Activated effector memory CD4-positive, alpha-beta T cell treated with anti-CD3 and anti-CD28 coated beads, Interleukin-2, amount 50 U/mL, for 16 hours (primary cell): ENCODE measurements around the gene TMOD1.

Experiments
- DNase-seq: peaks from one replicate; pipeline ENCODE4 v3.0.0-alpha.2; 2020

Gene TMOD1

GRCh38 chr9:97518909-97519307, 17.4 kb downstream of the TMOD1 start:
- no peak for DNase-seq

GRCh38 chr9:97519441-97519970, 18.0 kb downstream of the TMOD1 start:
- no peak for DNase-seq

- no peak for DNase-seq
These were observed 20.3 kb downstream of the TMOD1 start for GRCh38 chr9:97521576-97522333.

DNA sequence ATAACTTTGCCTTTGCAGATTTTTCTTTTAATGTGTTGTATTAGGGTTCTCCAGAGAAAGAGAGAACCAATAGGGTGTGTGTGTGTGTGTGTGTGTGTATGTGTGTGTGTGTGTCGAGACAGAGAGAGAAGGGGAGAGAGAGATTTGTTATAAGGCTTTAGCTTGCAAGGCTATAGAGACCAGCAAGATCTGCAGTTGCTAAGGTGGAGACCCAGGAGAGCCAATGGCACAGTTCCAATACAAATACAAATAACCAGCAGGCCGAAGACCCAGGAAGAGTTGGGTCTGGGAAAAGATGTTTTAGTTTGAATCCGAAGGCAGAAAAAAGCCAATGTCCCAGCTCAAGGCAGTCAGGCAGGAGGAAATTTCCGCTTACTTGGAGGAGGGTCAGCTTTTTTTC, 23.0 kb downstream of the TMOD1 start:
- no peak for DNase-seq

GRCh38 chr9:97525451-97525850, 24.0 kb downstream of the TMOD1 start:
- no peak for DNase-seq

DNA sequence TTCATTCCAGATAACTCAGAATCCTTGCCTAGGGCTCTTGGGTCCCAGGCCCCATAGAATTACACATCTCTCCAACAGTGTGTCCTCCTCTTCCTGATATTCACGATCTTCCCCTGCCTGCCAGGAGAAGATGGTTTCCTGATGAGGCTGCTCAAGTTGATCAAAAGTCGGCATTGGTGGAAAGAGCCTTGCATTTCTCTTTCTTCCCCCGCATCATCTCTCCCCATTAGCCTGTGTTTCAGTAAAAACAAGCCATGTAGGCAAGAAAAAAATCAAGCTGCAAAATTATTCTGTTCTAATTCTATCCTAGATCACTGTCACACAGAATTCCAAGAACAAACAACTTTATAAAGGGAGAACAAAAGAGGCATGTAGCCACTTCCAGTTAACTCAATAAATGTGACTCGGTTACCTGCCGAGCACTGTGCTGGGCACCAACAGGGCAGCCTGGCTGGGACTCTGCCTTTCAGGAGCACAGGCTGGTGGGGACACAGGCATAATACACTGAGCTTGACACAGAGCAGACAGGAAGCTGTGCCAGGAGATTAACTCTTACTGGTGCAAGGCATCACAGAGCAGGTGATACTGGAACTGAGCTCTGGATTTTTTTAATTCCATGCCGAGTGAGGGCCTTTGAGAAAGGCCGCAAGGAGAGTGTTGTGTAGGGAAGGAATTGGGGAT, 25.6 kb downstream of the TMOD1 start:
- DNase-seq: no peak

- no peak for DNase-seq
These were observed 26.4 kb downstream of the TMOD1 start for GRCh38 chr9:97527626-97528528.

- no peak for DNase-seq
These were observed 27.2 kb downstream of the TMOD1 start for GRCh38 chr9:97528529-97529230.

- no peak for DNase-seq
These were observed 28.1 kb downstream of the TMOD1 start for GRCh38 chr9:97529363-97530076.

DNA sequence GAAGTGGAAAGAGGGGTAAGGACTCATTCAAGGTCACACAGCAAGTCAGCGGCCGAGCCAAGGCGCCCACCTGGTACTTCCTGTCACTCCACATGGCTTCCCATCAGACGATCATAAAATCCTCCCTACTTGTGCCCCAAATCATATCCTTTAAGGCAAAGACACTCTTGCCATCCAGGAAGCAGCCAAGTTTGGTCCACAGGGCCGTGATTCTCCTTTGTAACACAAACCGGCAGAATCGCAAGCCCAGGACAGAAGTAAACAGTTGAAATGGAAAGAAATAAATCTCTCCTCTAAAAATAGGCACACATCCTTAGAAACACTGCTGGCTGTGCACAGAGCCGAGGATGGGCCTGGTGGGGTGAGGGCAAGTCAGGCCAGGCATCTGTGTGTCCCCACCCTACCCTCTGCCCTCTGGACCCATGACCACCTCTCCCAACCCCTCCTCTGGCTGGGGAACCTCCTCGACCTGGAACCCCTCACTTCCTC, 30.5 kb downstream of the TMOD1 start:
- DNase-seq: peak; percentile 44

- no peak for DNase-seq
These were observed 32.7 kb downstream of the TMOD1 start for GRCh38 chr9:97534185-97534584.

DNA sequence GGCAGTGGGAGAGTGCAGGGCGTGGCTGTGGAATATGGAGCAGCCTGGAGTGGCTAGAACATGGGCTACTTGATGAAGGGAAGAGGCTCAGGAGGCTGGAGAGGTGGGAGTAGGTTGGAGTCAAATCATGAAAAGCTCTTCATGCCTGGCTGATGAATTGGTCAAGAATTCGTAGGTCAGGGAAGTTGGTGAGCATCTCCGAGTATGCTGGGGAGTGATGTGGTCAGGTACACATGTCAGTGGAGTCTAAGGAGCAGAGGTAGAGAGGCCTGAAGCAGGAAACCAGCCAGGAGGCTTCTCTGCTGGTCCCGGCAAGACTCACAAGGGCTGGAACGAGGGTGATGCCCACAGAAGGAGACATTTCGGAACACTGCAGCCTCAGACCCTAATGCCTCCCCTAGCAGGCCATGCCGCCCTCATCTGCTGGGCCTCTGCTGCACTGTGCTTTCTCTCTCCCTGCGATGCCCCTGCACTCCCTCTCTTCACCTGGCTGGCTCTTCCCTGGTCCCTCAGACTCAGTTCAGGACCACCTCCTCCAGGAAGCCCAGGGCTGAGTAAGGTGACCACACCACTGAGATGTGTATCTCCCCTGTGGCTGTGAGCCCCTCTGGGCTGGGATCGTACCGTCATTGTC, 33.6 kb downstream of the TMOD1 start:
- peak; percentile 19 for DNase-seq

- DNase-seq: no peak
These were observed 34.3 kb downstream of the TMOD1 start for GRCh38 chr9:97535771-97536170.

DNA sequence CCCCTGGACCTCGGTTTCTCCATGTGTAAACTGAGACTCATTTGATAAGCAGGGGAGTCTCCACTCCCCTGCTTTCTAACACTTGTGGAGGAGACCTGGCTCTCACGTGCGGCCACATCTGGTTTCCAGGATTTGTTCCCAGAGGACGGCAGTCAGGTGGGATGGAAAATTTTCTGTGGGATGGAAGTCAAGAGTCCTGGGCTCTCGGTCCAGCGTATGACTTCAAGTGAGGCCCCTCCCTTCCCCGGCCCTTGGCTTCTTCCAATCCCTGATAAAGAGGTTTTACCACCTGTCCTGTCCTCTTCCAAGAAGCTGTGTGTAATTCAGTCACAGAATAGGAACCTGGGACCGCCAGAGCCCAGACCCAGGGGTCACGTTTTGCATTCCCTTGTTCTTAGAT, 35.0 kb downstream of the TMOD1 start:
- no peak for DNase-seq

DNA sequence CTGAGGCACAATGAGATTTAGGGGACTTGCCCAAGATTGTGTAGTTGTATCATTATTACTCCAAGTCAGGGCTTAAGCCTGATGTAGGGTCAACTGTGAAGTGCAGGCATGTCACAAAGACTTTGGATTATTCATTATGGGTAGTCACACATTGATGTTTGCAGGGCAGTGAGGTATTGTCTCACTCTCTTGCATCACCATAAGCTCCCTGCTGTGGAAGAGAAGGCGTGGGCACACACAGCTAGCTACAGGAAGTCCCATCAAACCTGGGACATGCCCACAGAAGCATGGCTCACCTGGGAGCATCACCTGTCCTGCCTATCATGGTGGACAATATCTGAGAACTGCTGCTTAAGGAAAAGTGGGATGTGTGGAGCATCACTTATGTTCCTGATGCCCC, 42.1 kb downstream of the TMOD1 start:
- DNase-seq: no peak

DNA sequence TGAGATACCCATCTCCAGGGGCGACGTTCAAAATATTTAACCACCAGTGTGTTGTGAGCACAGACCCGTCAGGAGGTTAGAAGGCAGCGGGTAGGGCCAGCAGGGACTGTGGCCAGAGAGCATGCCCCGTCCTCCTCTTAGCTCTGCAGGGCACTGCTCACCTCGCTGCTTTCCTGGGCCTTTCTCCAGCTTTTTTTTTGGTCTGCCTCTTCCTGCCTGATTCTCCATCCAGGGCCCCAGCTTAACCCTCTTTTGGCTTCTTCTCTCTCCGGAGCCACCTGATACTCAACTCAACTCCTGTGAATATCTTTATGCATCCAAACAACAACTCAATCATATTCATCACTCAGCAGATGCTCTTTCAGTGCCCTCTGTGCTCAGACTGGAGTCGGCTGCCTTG, 44.0 kb downstream of the TMOD1 start:
- no peak for DNase-seq

DNA sequence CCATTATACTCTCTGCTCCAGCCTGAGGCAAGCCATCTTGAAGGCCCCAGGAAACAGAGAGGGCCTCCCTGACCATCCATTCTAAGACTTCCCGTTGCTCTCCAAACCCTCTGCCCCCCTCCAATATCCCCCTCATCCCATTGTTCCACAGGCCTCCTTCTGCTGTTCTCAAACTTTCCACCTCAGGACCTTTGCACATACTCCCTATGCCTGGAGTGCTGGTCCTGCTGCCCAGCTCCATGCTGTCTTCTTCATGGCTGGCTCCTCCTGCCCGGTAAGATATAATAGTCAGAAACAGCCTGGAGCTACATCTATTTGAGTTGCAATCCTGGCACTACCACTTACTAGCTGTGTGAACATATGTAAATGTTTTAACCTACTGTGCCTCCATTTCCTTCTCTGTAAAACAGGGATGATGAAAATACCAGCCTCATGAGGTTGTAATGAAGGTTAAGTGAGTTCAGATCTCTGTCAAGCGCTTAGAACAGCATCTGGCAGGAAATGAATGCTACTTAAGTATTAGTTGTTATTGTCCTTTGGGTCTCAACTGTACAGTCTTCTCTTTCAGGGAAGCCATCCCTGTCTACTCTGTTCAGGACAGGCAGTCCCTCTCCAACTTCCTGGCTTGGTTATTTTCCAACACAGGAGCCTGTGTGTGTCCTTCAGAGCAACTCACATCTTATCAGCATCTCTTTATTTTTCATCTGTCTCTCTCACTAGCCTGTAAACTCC, 45.8 kb downstream of the TMOD1 start:
- no peak for DNase-seq

- DNase-seq: no peak
These were observed 46.9 kb downstream of the TMOD1 start for GRCh38 chr9:97548379-97548778.

DNA sequence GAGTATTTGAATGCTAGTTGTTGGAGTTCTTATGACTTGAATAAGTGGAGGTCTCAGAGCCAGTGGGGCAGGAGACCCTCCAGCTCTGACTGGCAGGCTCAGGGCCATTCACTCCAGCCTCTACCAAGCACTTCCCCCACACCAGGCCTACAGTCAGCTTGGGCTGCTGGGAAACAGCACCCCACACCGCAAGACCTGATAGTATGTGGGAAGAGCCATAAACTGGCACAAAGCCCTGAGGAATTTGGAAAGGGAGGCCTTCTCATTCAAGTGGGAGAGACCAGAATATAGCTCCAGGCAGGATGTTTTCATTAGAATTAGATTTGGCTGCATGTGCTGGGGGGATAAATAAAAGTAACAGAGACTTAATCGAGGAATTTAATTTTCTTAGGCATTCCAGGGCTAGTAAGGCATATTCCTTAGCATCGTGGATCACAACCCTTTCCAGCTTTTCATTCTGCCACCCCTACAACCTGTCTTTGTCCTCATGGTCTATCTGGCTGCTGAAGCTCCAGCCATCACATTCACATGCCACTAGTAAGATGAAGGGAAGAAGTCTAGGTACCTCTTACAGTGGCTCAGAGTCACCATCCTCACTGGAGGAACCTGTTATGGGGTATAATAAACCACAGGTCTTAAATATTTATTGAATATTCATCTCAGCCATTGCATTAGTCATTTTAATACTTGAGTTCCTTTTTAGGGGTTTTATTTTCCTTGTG, 47.5 kb downstream of the TMOD1 start:
- no peak for DNase-seq

- no peak for DNase-seq
These were observed 48.9 kb downstream of the TMOD1 start for GRCh38 chr9:97550386-97550785.
